Stomach (tissue), 4 donors: ENCODE measurements around the gene DNM3.

Source experiments
- CTCF ChIP-seq, 7 experiments: fragments of 450-650 bp in 4 of 7; fragments of 200-600 bp in 3 of 7; sonication (generic) in 3 of 7; IDR thresholded peaks; one replicate each; pipeline ENCODE4 v1.5.1; 2016 to 2019; ENCODE audit warnings: antibody characterized with exemption in 7 of 7, control low read depth in 2 of 7, mild to moderate bottlenecking in 1 of 7
- EP300 ChIP-seq: sonication (generic); formaldehyde crosslinking; IDR thresholded peaks from one replicate; pipeline ENCODE4 v1.6.1; 2017; ENCODE audit warnings: antibody characterized with exemption
- POLR2A ChIP-seq, 4 donors: fragments of 450-650 bp; IDR thresholded peaks; one replicate each; pipeline ENCODE4 v1.6.1; 2016; ENCODE audit warnings: antibody characterized with exemption in 4 of 4, control low read depth in 2 of 4, mild to moderate bottlenecking in 1 of 4, moderate library complexity in 1 of 4

- TF ChIP-seq POLR2A (IDR thresholded peaks at IDR 0.05) (no peak), EP300 (no peak), CTCF (IDR thresholded peaks at IDR 0.05) (no peak)
These were observed 612.3 kb downstream of the DNM3 start for GRCh38 chr1:172453607-172454006.
